NCI-H526 treated with DMSO at 0.1 percent for 48 hours (cell line): Measurements from ENCODE around the gene UQCRC1.

Source experiments
- DNase-seq: peaks from one replicate; lab custom pipeline; 2025; lab: John Stamatoyannopoulos, UW

Gene UQCRC1

DNA sequence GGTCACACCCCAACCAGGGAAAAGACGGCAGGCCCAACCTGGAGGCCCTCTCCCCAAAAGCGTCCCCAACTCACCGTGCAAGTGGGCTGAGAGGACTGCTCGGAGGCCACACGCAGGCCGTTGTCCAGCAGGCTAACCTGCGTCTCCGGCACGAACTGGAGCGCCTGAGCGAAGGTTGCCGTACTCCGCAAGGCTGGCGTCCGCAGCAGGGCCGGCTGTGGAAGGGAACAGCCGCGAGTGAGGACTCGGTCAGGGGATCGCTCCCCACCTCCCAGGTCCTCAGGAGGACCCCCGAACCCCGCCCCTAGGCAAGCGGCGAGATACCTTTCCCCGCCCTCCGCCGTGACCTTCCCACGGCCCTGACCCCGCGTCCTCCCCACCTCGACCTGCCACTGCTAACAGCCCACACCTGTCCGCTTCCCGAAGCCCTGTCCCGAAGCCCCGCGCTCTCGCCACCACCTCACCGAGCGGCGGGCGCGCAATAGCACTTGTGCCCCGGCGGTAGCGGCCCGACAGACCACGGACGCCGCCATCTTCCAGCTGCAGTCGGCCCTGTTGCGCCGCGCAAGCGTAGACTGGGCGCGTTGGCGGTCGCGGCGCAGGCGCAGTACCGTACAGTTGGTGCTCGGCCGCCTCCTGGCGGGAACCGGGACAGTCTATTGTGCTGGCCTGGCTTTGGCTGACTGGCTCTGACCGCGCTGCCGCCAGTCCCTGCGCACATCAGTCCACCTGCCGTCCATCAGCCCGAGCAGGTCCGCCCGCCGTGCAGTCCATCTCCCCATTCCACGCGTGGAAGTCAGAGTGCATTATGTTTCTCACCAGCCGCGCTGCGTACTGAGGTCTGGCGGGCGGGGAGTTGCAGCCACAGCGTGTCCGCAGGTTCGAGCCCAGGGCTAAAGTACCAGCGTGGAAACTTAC lies at the start of gene UQCRC1:
UQCRC1 (minus strand) TSS at position 559 of the 918 bp plus-strand sequence; CDS start at position 533, 26 bp downstream.
- DNase-seq = peak; percentile 80

DNA sequence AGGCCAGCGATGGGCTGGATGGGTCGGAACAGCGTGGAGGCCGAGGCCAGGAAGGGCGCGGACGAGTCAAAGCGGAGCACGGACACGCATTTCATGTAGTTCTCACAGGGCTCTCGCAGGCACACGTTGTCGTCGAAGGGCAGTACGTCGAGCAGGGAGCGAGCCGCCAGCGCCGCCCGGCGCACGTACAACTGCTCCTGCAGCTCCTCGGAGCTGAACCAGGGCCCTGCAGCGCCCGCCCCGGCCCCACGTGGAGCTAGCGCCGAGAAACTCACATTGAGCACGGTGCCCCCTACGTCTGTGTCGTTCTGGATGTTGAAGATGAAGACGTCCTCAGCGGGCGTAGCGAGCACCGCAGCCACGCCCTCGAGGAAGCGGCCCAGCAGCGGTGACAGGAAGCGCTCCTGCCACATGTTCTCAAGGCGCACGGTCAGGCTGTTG lies 47.4 kb upstream of the UQCRC1 start:
- no peak for DNase-seq

DNA sequence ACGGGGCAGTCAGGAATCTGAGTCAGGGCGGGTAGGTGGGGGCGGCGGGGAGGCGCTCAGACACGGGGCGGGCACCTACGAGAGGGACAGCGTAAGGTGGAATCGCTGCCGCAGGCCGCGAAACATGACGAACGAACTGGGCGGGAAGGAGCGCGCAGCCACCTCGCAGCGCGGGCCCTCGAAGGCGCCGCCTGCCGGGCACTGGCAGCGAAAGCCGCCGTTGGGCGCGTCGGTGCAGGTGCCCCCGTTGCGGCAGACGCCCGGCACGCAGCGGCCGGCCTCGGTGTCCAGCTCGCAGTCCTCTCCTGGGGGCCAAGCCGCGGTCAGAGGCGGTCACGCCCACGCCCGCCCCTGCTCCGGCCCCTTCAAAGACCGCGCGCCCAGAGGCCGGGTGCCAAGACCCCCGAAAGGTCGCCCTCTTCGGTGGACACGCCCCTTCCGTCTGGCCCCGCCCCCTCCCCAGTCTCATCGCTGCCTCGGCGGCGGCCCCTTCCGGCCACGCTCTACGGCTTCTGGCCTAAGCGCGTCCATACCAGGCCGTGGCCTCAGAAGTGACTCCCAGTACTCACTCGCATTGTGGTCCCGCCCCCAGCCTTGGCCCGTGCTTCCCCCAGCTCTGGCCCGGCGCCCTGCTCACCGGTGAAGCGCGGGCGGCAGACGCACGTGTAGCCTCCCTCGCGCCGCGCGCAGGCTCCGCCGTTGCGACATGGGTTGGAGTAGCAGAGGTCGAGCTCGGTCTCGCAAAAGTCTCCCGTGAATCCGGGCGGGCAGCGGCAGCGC lies 46.8 kb upstream of the UQCRC1 start:
- no peak for DNase-seq

DNA sequence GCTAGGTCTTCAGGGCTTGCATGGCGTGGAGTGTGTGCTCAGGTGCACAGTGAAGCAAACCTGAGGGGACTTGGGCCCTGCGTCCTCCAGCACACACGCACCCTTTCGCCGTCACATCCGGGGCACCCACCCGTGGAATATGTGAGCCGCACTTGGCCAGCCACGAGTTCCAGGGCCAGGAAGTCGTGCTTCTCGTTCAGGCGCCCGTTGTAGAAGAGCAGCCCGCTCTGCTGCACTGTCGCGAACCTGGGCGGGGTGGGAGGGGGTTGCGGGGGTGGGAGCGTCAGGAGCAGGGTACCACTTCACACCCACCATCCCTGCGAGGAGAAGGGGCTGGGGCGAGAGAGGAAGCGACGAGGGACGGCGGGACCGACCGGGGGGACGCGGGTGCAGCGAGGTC lies 46.2 kb upstream of the UQCRC1 start:
- no peak for DNase-seq

DNA sequence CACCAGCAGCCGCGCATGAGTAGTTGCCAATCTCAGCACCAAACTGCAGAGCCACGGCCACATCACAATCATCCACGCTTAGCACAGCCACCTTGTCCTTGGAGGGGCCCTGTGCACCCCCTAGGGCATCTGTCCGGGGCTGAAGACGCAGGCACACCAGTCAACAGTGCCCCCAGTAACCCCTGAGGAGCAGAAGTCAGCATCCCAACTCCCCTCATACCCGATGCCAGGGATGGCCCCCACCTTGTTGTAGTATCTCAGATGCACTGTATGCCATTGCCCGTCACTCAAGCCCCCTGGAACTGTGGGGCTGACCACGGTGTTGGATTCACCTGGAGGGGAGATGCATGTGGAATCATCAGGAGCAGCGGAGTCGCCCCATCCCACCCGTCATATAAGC lies 45.6 kb upstream of the UQCRC1 start:
- DNase-seq = no peak

DNA sequence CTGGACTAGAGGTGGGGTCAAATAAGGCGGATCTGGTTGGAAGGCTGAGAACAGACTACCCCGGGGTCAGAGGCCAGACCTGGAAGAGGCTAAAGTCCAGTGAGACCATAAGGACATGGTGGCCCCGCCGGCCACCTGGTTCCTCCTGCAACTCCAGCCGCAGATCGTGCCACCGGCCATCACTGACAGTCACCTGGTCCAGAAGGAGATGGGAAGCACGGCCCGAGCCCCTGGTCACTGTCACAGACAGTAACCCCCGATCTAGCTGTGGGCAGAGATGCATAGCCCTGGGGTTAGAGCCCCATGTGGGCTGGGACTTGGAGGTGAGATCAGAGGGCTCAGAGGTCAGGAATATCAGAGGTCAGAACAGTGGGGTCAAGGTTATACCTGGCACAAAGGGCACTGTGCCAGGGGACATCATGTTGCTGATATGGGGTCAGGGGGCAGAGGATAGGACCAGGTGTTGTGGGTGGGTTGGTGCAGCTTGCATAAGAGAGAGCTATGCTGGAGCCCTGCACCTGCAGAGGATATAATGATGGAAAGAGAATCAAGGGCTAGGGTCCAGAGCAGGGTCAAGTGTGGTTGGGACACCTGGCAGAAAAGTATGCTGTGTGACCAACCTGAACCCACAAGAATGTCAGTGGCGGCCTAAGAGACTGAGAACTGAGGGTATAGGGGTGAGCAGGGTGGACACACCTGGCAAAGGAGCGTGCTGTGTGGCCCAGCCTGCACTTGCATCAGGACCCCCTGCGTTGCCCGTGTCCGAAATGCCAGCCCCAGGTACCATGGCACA lies 43.7 kb upstream of the UQCRC1 start:
- no peak for DNase-seq

DNA sequence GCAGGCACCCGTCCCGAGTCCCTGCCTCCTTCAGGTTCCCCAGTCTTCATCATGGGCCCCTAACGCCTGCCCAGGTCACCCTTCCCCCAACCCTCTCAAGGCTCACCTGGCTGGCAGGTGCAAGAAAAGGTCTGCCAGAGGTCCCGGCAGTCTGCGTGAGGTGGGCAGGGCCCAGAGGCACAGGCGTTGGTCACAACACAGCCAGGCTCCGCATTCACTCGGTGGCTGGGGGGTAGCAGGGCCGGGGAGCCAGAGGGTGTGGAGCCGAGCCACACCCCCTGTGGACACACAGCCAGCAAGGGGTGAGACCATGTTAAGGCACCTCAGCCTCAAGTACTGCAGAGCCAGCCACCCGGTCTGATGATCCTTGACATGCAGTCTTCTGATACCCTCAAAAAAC lies 42.3 kb upstream of the UQCRC1 start:
- no peak for DNase-seq

DNA sequence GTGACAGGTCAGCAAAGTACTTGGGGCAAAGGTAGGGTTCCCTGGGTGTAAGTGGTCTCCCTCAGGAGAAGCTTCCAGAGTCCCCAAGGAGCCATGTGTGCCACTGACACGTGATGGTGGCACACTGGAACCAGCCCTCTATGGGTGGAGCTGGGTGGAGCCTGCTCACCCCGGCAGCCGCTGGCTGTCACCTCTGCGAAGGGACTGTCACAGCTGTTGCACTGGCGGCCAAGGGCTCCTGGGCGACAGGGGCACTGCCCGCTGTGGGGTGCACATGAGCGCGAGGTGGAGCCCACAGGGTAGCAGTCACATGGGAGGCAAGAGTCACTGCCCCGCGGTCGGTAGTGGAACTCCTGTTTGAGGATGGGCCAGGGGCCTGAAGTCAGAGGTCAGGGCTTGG lies 41.3 kb upstream of the UQCRC1 start:
- DNase-seq = no peak

DNA sequence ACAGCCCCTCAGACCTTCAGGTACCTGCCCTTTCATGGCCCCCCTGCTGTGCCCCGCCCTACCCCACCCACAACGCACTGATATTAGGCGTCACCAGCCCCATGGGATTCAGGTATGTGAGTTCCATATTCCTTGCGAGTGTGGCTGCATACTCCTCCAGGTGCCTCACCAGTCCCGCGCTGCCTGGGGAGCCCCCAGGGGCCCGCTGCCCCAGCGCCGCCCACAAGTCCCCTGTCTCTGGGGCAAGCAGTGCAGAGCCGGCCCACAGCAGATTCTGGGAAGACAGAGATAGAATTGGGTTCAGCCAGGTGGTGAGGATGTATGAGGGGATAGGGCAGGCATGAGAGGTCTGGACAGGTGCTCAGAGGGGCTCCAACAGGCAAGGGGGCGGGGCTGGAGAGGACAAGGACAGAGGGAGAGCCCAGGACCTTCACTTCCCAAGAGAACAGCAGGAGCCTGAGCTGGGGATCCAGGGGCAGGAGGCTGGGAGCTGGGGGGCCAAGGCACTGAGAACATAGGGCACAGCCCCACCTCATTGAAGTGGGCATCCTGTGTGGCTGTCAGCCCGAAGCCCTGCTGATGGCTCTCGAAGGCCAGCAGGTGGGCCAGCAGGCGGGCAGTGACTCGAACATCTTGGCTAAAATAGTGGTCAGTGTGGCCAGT lies 38.9 kb upstream of the UQCRC1 start:
- DNase-seq = no peak

DNA sequence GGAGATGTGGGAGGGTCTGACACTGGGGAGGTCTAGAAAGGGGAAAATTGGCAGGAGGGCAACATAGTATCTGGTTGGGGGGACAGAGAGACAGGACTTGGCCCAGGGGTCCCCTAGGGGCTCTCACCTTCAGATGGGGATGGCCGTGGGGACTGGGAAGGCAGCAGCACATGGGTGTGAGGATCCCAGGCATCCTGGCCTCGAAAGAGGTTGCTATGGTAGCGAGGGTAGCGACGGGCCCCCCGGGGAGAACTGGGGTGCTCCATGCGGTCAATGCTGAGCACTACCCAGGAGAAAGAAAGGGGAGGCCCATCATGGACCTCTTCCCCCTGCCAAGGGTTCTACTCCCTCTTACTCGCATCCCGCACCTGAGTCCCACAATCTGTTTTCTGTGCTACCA lies 38.3 kb upstream of the UQCRC1 start:
- DNase-seq = no peak

DNA sequence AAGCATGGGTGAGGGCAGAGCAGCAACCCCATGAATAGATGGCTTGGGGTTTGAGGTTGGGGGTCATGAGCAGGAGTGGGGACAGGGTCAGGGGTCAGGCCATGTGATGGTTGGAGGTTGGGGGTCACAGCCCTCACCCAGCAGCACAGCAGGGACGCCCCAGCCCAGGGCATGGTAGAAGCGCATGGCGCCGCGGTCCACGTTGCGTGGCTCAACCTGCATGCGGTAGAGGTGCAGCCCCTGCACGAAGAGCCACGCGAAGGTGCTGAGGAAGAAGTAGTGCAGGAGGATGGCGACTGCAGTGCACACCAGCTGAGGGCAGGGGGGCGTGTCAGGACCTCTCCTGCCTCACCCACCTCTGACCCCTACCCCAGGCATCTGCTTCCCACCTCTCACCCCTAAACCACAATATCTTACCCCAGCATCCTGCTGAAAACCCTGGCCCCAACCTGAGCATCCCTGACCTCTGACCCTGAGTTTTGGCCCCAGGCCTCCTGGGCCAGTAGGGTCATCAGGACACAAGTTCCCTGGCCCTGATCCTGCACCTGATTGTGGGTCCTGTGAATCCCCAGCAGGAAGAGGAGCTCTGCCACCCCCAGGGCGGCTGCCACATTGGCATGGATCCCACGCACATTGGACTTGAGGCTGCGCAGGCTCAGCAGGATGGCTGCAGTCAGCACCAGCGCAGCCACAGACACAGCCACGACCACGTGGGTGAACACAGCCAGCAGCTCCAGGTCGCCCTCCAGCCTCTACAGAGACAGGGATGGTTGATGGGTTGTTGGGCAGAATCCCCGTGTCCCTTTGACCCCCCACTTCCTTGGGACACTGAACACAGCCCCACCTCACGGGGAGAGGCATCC lies 35.7 kb upstream of the UQCRC1 start:
- no peak for DNase-seq

DNA sequence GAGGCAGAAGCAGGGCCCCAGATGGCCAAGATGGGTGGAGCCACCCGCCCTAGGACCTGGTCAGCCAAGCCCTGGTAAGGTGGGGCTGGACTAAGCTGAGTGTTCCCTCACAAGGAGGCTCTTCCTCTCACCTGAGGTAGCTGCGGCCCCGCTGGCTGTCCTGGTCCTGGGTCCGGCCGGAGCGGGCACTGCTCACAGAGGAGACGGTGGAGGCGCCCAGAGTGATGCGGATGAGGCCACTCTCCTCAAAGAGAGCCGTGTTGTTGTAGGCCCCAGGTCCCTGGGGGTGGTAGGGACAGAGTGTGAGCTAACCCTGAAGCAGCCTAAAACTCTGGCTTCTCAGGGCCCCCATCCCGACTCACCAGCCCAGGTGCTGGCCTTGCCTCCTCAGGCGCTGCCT lies 33.2 kb upstream of the UQCRC1 start:
- DNase-seq = no peak

DNA sequence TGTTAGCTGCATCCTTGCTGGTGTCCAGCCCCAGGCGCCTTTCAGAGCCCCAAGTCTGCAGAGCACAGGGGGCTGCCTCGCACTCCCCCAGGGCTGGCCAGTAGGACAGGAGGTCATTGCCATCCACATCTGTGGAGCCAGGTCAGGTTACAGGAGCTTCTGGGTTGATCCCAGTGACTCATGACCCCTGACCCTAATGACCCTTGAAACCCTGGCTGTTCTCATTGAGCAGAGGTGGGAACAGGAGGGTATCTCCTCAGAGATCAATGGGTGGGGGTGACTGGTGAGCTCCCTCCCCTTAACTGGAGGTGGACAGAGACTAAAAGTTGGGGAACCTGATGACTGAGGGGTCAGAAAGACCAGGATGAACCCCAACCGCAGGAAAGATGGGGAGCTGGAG lies 31.9 kb upstream of the UQCRC1 start:
- no peak for DNase-seq

DNA sequence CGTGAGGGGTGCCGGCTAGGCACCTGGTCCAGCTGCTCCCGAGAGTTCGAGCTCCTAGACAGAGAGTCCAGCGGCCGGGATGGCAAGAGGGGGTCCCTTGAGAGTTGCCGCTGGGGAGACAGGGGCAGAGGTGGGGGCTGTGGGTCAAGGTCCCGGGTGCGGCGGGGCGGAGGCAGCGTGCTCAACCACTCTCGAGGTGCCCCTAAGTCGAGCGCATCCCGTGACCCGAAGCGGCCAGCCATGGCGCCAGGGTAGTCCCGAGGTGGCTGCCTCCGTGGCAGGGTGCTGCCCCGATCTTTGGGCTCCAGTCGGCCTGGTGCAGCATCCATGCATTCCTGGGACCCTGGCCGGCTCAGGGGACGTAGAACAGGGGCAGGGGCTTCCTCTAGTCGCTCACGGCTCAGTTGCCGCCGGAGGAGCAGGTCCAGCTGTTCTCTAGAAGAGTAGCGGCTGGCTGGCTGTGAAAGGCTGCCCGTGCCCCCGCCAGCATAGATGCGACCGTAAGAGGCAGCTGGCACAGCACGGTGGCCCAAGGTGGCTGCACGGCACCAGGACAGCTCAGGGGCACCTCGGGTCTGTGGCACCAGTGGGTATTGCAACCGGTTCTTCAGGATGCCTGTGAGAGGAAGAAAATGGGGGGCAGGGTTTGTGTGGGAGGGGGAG lies 30.6 kb upstream of the UQCRC1 start:
- no peak for DNase-seq

DNA sequence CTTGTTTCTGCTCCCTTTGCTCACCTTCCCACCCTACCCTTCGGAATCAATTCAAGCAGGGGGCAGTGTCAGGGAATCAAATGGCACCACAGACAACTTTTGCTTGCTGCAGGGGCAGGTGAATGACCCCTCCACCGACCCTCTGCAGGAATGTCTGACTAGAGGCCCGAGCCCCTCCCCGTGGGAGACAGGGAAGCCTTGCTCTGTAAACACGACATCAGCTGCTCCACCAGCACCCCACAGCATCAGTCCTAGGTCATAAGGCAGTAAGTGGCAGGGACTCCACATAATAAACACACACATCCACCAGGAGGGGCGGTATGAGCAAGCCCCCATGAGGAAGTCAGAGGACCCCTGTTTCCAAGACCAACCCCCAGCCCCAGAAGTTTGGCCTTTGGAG lies 27.9 kb upstream of the UQCRC1 start:
- no peak for DNase-seq

DNA sequence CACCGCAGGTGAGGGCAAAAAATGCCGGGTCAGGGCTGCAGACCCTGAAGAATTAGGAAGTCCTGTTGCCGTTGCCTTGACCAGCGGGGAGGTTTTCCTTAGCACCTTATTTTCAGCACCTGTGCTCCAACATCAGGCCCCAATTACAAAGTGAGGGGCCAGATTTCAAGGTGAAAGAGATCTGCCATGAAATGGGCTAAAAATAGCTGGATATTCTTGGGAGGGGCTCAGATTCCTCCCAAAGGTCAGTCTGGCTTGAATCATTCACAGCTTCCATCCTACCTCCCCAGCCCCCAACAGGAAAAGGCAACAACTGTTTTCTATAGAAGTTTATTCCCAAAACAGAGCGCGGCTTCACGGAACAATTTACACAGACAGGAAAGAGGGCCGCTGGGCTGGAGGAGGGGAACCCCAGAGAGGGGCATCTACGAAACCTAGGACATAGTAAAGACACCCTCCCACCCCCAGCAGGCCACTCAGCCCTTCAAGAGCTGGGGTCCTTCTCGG lies 26.8 kb upstream of the UQCRC1 start:
- DNase-seq = no peak

DNA sequence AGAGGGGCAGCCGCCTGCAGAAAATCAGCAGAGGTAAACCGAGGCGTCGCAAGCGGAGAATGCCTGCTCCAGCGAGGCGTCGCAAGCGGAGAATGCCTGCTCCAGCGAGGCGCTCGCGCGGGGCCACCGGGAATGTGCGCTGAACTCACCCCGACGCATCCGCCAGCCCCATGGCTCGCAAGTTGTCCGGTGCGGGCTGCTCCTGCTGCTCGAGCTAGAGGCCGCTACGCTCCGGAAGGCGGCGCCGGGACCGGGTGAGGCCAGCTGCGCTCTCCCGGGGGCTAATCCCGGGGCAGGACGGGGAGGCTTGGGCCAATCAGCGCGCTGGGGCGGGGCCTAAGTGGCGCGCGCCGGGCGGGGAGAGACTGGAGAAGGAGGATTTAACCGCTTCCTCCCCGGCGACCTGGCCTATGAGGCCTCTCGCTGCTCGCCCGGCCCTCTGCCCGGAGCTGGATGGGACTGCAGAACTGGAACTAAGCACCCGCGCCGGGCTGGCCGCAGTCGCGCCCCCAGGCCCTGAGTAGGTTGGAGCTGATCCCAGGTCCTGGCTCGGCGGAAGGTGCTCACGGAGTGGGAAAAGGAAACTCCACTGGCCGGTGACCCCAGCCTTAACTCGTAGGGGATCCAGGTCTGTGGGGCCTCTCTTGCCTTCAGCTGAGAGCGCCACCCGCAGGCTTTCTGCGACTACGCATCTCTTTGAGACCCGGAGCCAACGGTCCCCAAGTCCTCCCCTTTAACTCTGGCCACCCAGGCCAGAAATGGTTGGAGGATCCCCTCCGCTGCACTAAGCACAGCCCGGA lies 26.0 kb upstream of the UQCRC1 start, which contains the start of gene SLC26A6:
SLC26A6 (minus strand) TSS at position 240 of the 800 bp plus-strand sequence; CDS start at position 172, 68 bp downstream.
- peak; percentile 88 for DNase-seq

DNA sequence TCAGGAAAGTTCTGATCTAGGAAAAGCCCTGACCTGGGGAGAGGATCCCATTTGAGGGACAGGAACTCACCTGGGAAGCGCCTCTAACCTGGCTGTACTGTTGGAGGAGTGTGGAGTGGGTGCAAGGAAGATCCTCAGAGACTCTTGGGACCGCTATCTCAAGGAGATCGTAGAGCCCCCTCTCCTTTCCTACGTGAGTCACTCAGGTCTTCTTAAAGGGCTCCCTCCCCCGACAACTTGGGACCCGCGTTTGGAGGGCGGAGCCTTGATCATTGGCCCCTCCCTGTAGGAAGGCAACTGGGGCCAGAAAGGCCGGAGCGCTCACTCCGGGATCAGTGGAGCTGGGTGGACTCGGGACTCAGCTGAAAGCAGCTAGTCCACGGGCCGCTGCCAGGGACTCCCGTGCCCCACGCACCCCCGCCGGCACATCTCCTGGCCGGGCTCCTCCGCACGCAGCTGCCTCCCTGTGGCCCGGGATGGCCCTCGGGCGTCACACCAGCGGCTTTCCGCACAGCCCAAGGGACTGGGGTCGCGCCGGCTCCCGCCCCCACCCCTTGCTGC lies 25.3 kb upstream of the UQCRC1 start:
- no peak for DNase-seq

DNA sequence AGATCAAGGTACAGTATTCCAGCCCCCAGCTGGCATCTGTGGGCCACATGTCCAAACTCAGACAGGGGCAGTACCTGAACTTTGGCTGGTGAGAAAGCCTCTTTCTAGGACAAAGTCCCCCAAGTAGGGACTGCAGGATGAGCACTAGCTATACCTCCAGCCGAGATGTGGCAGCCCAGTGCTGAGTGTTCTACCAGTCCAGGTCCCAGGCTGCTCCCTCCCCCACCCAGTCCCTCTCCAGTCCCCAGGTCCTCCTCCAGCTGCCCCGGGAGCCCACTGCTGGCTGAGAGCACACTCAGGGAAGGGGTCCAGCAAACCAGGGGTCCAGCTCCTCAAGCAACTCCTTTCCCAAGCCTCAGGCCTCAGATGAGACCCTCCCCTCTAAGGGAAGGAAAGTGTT lies 24.3 kb upstream of the UQCRC1 start:
- DNase-seq = no peak
